K562 (cell line): ENCODE data around the gene INCA1. TPM values are rescaled to one million over a fixed set of nuclear protein-coding genes. Genes with fewer than 3 reads are reported as not detected.

Source experiments
- CTBP1 ChIP-seq: fragments of 450-650 bp; IDR thresholded peaks from 2 replicates; pipeline ENCODE4 v1.6.1; 2016; ENCODE audit warnings: borderline replicate concordance
- E2F6 ChIP-seq, 2 experiments: IDR thresholded peaks; 2 replicates each; pipeline ENCODE4 v1.6.1; 2011; ENCODE audit warnings: borderline replicate concordance in 1 of 2, control low read depth in 1 of 2, low read depth in 1 of 2, low read length in 1 of 2, mild to moderate bottlenecking in 1 of 2, mixed read lengths in 1 of 2, moderate library complexity in 1 of 2; ENCODE audit not compliant: insufficient read depth in 1 of 2, insufficient read length in 1 of 2, poor library complexity in 1 of 2, severe bottlenecking in 1 of 2; ENCODE audit errors: extremely low read depth in 1 of 2
- EP400 ChIP-seq: fragments of 450-650 bp; IDR thresholded peaks from 2 replicates; pipeline ENCODE4 v1.6.1; 2017; ENCODE audit warnings: antibody characterized with exemption, mild to moderate bottlenecking, moderate library complexity
- EZH2 ChIP-seq: IDR thresholded peaks from 2 replicates; pipeline ENCODE4 v1.6.1; 2012; ENCODE audit warnings: low read depth, mild to moderate bottlenecking, inconsistent platforms, low read length, borderline replicate concordance
- MED1 ChIP-seq: sonication (generic); formaldehyde crosslinking; IDR thresholded peaks from 2 replicates; pipeline ENCODE4 v1.8.1; 2023; ENCODE audit warnings: missing genetic modification reagents, borderline replicate concordance
- RBM17 ChIP-seq: fragments of 200-400 bp; formaldehyde crosslinking; IDR thresholded peaks from 2 replicates; pipeline ENCODE4 v1.6.1; 2017; ENCODE audit warnings: low read depth, mild to moderate bottlenecking, low read length, borderline replicate concordance
- TEAD1 ChIP-seq, 2 experiments: fragments of 450-650 bp in 1 of 2; sonication (generic) in 1 of 2; formaldehyde crosslinking; IDR thresholded peaks; 2 replicates each; pipeline versions ENCODE4 v1.4.0 to v1.8.0; 2020 to 2022; ENCODE audit warnings: mild to moderate bottlenecking in 2 of 2, missing genetic modification reagents in 1 of 2
- TOE1 ChIP-seq, 2 experiments: fragments of 450-650 bp in 1 of 2; sonication (generic) in 1 of 2; formaldehyde crosslinking in 1 of 2; IDR thresholded peaks; 2 replicates each; pipeline versions ENCODE4 v1.7.1 to v1.8.0; 2016 to 2022; ENCODE audit warnings: borderline replicate concordance in 2 of 2, mild to moderate bottlenecking in 2 of 2, antibody characterized with exemption in 1 of 2, inconsistent platforms in 1 of 2, low read depth in 1 of 2, missing genetic modification reagents in 1 of 2, moderate library complexity in 1 of 2
- TRIM24 ChIP-seq, 2 experiments: fragments of 450-650 bp; IDR thresholded peaks; 2 replicates each; pipeline ENCODE4 v1.6.1; 2016
- TRIM25 ChIP-seq: fragments of 450-650 bp; IDR thresholded peaks from 2 replicates; pipeline ENCODE4 v1.7.0; 2016; ENCODE audit warnings: borderline replicate concordance
- ZBTB43 ChIP-seq: sonication (generic); formaldehyde crosslinking; IDR thresholded peaks from 2 replicates; pipeline ENCODE4 v1.8.0; 2023; ENCODE audit warnings: mild to moderate bottlenecking, missing genetic modification reagents
- ZNF445 ChIP-seq: fragments of 250-450 bp; sonication (Bioruptor Pico); IDR thresholded peaks from 2 replicates; pipeline ENCODE4 v1.4.0; 2020; ENCODE audit warnings: low read depth, mild to moderate bottlenecking, moderate library complexity
- ZNF561 ChIP-seq: fragments of 450-650 bp; formaldehyde crosslinking; conservative IDR thresholded peaks from 2 replicates; pipeline ENCODE4 v1.4.0; 2020; ENCODE audit warnings: mild to moderate bottlenecking, moderate library complexity
- ZSCAN32 ChIP-seq: fragments of 450-650 bp; formaldehyde crosslinking; IDR thresholded peaks from 2 replicates; pipeline ENCODE4 v1.4.0; 2020; ENCODE audit warnings: mild to moderate bottlenecking, moderate library complexity
- polyA plus RNA-seq, 8 experiments: library from polyadenylated mRNA; depleted of rRNA in 4 of 8; stranded (reverse) in 5 of 8; unstranded in 3 of 8; fragments of >200 nt; fragmentation: Nextera tagmentation in 2 of 8; fragmentation: Illumina TruSeq in 1 of 8; extraction: Ambion mirVana in 2 of 8; extraction: Trizol in 1 of 8; gene quantifications; 2 replicates each; pipeline versions ENCODE4 v1.2.1 to v1.2.3, GENCODE V29; 2011 to 2014; ENCODE audit warnings: inconsistent platforms in 1 of 8, missing spikeins in 1 of 8
- total RNA-seq, 7 experiments: library from RNA; depleted of rRNA in 6 of 7; stranded (reverse); fragments of >200 nt in 6 of 7; fragmentation: Illumina TruSeq in 2 of 7; extraction: Trizol in 2 of 7; gene quantifications; 2 replicates each; pipeline versions ENCODE4 v1.2.1 to v1.2.3, GENCODE V29; 2011 to 2021; ENCODE audit warnings: low replicate concordance in 1 of 7

INCA1 gene
- total and polyA plus RNA-seq, 9 of the 15 experiments (the other 6 are each of a cell fraction or from before 2014, with no cell fraction given), result 0.08 to 0.50 (median 0.13) TPM; not detected in 4

GRCh38 chr17:4967539-4968485 lies 29.5 kb downstream of the INCA1 start, which contains the start of gene SPAG7 (continued):
- TF ChIP-seq TRIM25 (peak; percentile 99), EZH2 (no peak), TEAD1 (CRISPR knock-in tag; IDR thresholded peaks at IDR 0.05) (no peak), ZNF445 (CRISPR knock-in tag) (no peak), TOE1 (IDR thresholded peaks at IDR 0.05; ENCODE audit: borderline replicate concordance) (no peak), TOE1 (CRISPR knock-in tag; IDR thresholded peaks at IDR 0.05; ENCODE audit: borderline replicate concordance, low read depth) (no peak), CTBP1 (peak; percentile 31; the same call in 1 of the 2 replicates), ZSCAN32 (CRISPR knock-in tag) (no peak), ZBTB43 (CRISPR knock-in tag) (no peak), ZNF561 (no peak), RBM17 (no peak), E2F6 (IDR thresholded peaks at IDR 0.05; ENCODE audit: borderline replicate concordance in 1 of 2, extremely low read depth in 1 of 2, insufficient read depth in 1 of 2, insufficient read length in 1 of 2, low read depth in 1 of 2, low read length in 1 of 2, poor library complexity in 1 of 2, severe bottlenecking in 1 of 2) (peak; percentile 11 to 76), MED1 (CRISPR knock-in tag) (no peak), TRIM24 (IDR thresholded peaks at IDR 0.05) (no peak), EP400 (peak; percentile 82)
